CD4-positive, alpha-beta memory T cell (primary cell): Measurements from ENCODE around the gene PLD2. TPM values are rescaled to one million over a fixed set of nuclear protein-coding genes. Genes with fewer than 3 reads are reported as not detected.

Experiments used
- CTCF ChIA-PET: fragments of 350-600 bp; sonication (Branson Sonifier 250); formaldehyde crosslinking; loops from one replicate; lab custom pipeline; 2021; ENCODE audit warnings: inconsistent platforms; ENCODE audit not compliant: partially characterized antibody; lab: Charles Lee
- POLR2A ChIA-PET: fragments of 350-600 bp; sonication (Branson Sonifier 250); formaldehyde crosslinking; loops from one replicate; lab custom pipeline; 2021; ENCODE audit not compliant: partially characterized antibody; lab: Charles Lee
- DNase-seq, 5 donors: peaks; one replicate each; pipeline versions ENCODE4 v3.0.0 to v3.0.0-alpha.2; 2020 to 2022; ENCODE audit warnings: mixed read lengths in 1 of 5
- H3K27ac ChIP-seq: one replicate; pipeline ENCODE4 v1.7.0; 2013; ENCODE audit warnings: low read depth, low read length
- H3K27me3 ChIP-seq: 2 replicates; pipeline ENCODE4 v1.7.0; 2013; ENCODE audit warnings: mild to moderate bottlenecking, low read length, moderate library complexity; ENCODE audit not compliant: insufficient read depth
- H3K36me3 ChIP-seq: 2 replicates; pipeline ENCODE4 v1.7.0; 2013; ENCODE audit warnings: mild to moderate bottlenecking, low read length, moderate library complexity; ENCODE audit not compliant: insufficient read depth
- H3K4me1 ChIP-seq: 2 replicates; pipeline ENCODE4 v1.7.0; 2013; ENCODE audit warnings: mild to moderate bottlenecking, low read length, moderate library complexity; ENCODE audit not compliant: insufficient read depth
- H3K4me3 ChIP-seq, 2 donors: one replicate each; pipeline ENCODE4 v1.7.0; 2013; ENCODE audit warnings: low read length in 2 of 2, mild to moderate bottlenecking in 1 of 2
- H3K9me3 ChIP-seq, 2 donors: one replicate each; pipeline ENCODE4 v1.7.0; 2013; ENCODE audit warnings: low read length in 2 of 2, control low read depth in 1 of 2; ENCODE audit not compliant: control insufficient read depth in 1 of 2
- H3K27ac Mint-ChIP-seq, 7 donors: one replicate each; pipeline ENCODE4 v1.8.0; 2020 to 2021; ENCODE audit warnings: mixed read lengths in 7 of 7, mild to moderate bottlenecking in 6 of 7, inconsistent platforms in 3 of 7, moderate library complexity in 3 of 7
- H3K27me3 Mint-ChIP-seq, 2 donors: one replicate each; pipeline ENCODE4 v1.8.0; 2020 to 2021; ENCODE audit warnings: mixed read lengths in 2 of 2
- H3K36me3 Mint-ChIP-seq, 2 donors: one replicate each; pipeline ENCODE4 v1.8.0; 2020 to 2021; ENCODE audit warnings: mixed read lengths in 2 of 2, inconsistent platforms in 1 of 2, mild to moderate bottlenecking in 1 of 2
- H3K4me1 Mint-ChIP-seq, 4 donors: one replicate each; pipeline ENCODE4 v1.8.0; 2020 to 2021; ENCODE audit warnings: mixed read lengths in 4 of 4, mild to moderate bottlenecking in 1 of 4
- H3K4me3 Mint-ChIP-seq, 8 donors: one replicate each; pipeline ENCODE4 v1.8.0; 2020 to 2021; ENCODE audit warnings: mixed read lengths in 8 of 8, mild to moderate bottlenecking in 7 of 8, moderate library complexity in 6 of 8, inconsistent platforms in 3 of 8
- H3K9me3 Mint-ChIP-seq, 8 donors: one replicate each; pipeline ENCODE4 v1.8.0; 2020 to 2021; ENCODE audit warnings: mixed read lengths in 8 of 8, mild to moderate bottlenecking in 5 of 8, inconsistent platforms in 3 of 8, moderate library complexity in 1 of 8
- intact Hi-C: fragments of 100-400 bp; cut with micrococcal nuclease; formaldehyde crosslinking; loops from one replicate; pipeline ENCODE4 v1.15.1; 2023
- polyA plus RNA-seq, 2 donors: library from polyadenylated mRNA; unstranded; fragments of 300-500 nt; fragmentation: Illumina TruSeq; gene quantifications; one replicate each; pipeline ENCODE4 v1.2.3, GENCODE V29; 2021
- total RNA-seq, 2 experiments: library from RNA; stranded (reverse); gene quantifications; one replicate each; pipeline ENCODE4 v1.2.3, GENCODE V29; 2021

The PLD2 gene
- total and polyA plus RNA-seq, 4 experiments from 2014 or later = 1.9 to 37.5 (median 17.9) TPM

DNA sequence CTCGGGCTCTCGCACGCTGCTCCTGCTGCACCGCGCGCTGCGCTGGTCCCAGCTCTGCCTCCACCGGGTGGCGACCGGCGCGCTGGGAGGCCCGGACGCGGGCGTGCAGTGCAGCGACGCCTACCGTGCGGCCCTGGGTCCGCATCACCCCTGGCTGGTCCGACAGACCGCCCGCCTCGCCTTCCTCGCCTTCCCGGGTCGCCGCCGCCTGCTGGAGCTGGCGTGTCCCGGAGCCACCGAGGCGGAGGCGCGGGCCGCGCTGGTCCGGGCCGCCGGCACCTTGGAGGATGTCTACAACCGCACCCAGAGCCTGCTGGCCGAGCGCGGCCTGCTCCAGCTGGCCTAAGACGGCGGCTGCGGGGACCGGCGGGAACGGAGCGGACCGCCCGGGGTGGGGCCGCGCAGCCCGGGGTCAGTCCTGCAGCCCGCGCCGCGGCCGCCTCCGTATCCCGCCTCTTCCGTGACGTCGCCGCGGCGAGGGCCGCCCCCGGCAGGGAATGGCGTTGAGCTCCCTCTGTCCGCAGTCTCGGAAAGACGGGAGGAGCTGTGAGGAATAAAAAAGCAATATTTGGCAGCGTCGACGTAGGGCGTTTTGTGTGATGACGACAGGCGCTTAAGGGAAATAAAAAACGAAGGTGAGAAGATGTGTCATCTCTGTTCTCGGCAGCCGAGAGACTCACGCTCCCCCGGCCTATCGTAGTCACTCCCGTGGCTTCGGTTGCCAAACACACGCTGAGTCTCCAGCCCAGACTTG is 16.8 kb upstream of the PLD2 start:
- Mint-ChIP-seq H3K4me3 (peak overlapping the region; percentile 88 to 94 (median 90)), H3K27ac (peak overlapping the region; percentile 63 to 96 (median 88)), H3K36me3 (peaks cover 0 to 2% of the 10 kb centered on the region in 2 donors), H3K27me3 (peaks cover 22 to 23% of the 10 kb centered on the region in 2 donors), H3K9me3 (peaks cover 0 to 2% (median 0%) of the 10 kb centered on the region in 8 donors), H3K4me1 (peaks cover 12 to 41% (median 15%) of the 10 kb centered on the region in 4 donors)
- CTCF ChIA-PET = interaction anchor here (0.6 to 3.7 kb wide), 37 partner anchors 8 to 244 kb away, joined by 3 to 59 read pairs (median 6); partner anchors contain the start of genes ARRB2, C17orf107, CAMTA2 and CHRNE
- peaks cover 11% of the 10 kb centered on the region for H3K27me3 ChIP-seq
- peak; percentile 77 to 87 (median 80) for DNase-seq
- H3K9me3 ChIP-seq = no peaks in the 10 kb centered on the region
- H3K36me3 ChIP-seq = no peaks in the 10 kb centered on the region
- intact Hi-C loops = loop anchor here (1.0 kb wide), 5 partner anchors 17 to 177 kb away; partner anchors contain the start of genes ARRB2, MED11, PLD2 and SPAG7
- POLR2A ChIA-PET = interaction anchor here (0.5 to 3.9 kb wide), 26 partner anchors 9 to 728 kb away, joined by 3 to 81 read pairs (median 6); partner anchors contain the start of genes ARRB2, C17orf107, C17orf114 and CXCL16
- H3K4me1 ChIP-seq = peaks cover 26% of the 10 kb centered on the region
- H3K4me3 ChIP-seq = peak overlapping the region; percentile 49 to 60
- peak overlapping the region; percentile 72 for H3K27ac ChIP-seq

DNA sequence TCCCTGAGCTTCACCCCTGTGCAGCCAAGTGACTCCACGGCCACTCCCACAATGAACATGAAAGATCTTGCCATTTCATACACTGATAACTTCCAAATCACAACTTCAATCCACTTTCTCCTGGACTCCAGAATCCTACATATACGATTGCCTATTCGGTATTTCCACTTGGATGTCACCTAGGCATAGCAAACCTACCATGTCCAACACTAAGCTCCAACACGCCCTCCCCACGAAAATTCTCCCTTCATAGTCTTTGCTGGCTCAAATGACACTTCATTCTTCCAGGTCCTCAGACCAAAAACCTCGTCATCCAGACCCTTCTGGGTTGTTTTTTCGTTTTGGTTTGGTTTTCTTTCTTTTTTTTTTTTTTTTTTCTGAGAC is 16.3 kb upstream of the PLD2 start:
- H3K9me3 Mint-ChIP-seq = peaks cover 0 to 2% (median 0%) of the 10 kb centered on the region in 8 donors
- Histone ChIP-seq H3K27ac (peak overlapping the region; percentile 72), H3K4me3 (peak overlapping the region; percentile 49 to 60), H3K4me1 (peaks cover 22% of the 10 kb centered on the region), H3K36me3 (no peaks in the 10 kb centered on the region), H3K27me3 (peaks cover 10% of the 10 kb centered on the region), H3K9me3 (no peaks in the 10 kb centered on the region)
- POLR2A ChIA-PET = interaction anchor here (0.6 to 3.9 kb wide), 18 partner anchors 9 to 259 kb away, joined by 3 to 81 read pairs (median 8); partner anchors contain the start of genes ARRB2, C17orf107, C17orf114 and CXCL16
- peaks cover 18 to 19% of the 10 kb centered on the region in 2 donors for H3K27me3 Mint-ChIP-seq
- no peak for DNase-seq
- intact Hi-C loops = loop anchor here (1.0 kb wide), 5 partner anchors 17 to 177 kb away; partner anchors contain the start of genes ARRB2, MED11, PLD2 and SPAG7
- peaks cover 9 to 36% (median 11%) of the 10 kb centered on the region in 4 donors for H3K4me1 Mint-ChIP-seq
- peak overlapping the region; percentile 63 to 96 (median 88) for H3K27ac Mint-ChIP-seq
- peak overlapping the region; percentile 88 to 94 (median 90) for H3K4me3 Mint-ChIP-seq
- CTCF ChIA-PET = interaction anchor here (0.6 to 3.7 kb wide), 31 partner anchors 9 to 244 kb away, joined by 3 to 59 read pairs (median 8); partner anchors contain the start of genes ARRB2, C17orf107, CAMTA2 and CHRNE
- peaks cover 0 to 2% of the 10 kb centered on the region in 2 donors for H3K36me3 Mint-ChIP-seq

DNA sequence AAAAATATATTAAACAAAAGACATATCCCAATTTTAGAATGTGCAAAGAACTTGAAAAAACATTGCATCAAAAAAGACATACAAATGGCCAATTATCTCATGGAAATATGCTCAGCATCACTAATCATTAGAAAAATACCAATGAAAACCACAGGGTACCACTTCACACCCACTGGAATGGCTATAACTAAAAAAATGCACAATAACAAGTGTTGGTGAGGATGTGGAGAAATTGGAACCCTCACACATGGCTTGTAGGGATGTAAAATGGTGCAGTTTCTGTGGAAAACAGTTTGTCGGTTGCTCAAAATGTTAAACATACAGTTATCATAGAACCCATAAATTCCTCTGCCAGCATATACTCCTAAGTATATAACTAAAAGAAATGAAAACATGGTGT is 11.8 kb upstream of the PLD2 start:
- Histone ChIP-seq H3K4me1 (peaks cover 17% of the 10 kb centered on the region), H3K27ac (no peak overlapping the region), H3K4me3 (no peak overlapping the region), H3K27me3 (no peaks in the 10 kb centered on the region), H3K9me3 (no peaks in the 10 kb centered on the region), H3K36me3 (peaks cover 9% of the 10 kb centered on the region)
- ChIA-PET CTCF (no interaction called here), POLR2A (no interaction called here)
- intact Hi-C loops = loop anchor here (5.0 kb wide), 1 partner anchor 37 kb away; the partner anchor contains the start of gene MINK1
- Mint-ChIP-seq H3K4me3 (peak overlapping the region in 2 of 8 donors; percentile 17 to 100), H3K27ac (no peak overlapping the region), H3K9me3 (peaks cover 0 to 2% (median 0%) of the 10 kb centered on the region in 8 donors), H3K27me3 (peaks cover 0 to 2% of the 10 kb centered on the region in 2 donors), H3K4me1 (peaks cover 15 to 22% (median 18%) of the 10 kb centered on the region in 4 donors), H3K36me3 (peaks cover 15 to 23% of the 10 kb centered on the region in 2 donors)
- DNase-seq = no peak

DNA sequence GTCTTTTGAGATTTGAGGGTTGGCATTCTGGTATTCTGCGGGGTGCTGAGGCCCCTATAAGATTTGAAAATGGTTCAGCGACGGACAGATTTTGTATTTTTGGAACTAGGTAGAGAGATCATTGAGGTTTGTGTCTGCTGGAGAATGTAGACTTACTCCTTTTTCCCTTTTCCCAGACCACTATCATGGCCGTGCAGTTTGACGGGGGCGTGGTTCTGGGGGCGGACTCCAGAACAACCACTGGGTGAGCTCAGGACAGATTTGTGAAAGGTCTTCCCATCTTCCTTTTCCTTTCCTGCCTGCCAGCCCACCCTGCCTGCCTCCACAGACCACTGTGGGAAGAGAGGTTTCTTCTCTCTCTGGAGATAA is 10.4 kb upstream of the PLD2 start:
- CTCF ChIA-PET = interaction anchor here (0.7 to 1.7 kb wide), 3 partner anchors 9 to 106 kb away, joined by 3 to 6 read pairs (median 3); partner anchors contain the start of gene CHRNE
- H3K9me3 ChIP-seq = no peaks in the 10 kb centered on the region
- no peak for DNase-seq

DNA sequence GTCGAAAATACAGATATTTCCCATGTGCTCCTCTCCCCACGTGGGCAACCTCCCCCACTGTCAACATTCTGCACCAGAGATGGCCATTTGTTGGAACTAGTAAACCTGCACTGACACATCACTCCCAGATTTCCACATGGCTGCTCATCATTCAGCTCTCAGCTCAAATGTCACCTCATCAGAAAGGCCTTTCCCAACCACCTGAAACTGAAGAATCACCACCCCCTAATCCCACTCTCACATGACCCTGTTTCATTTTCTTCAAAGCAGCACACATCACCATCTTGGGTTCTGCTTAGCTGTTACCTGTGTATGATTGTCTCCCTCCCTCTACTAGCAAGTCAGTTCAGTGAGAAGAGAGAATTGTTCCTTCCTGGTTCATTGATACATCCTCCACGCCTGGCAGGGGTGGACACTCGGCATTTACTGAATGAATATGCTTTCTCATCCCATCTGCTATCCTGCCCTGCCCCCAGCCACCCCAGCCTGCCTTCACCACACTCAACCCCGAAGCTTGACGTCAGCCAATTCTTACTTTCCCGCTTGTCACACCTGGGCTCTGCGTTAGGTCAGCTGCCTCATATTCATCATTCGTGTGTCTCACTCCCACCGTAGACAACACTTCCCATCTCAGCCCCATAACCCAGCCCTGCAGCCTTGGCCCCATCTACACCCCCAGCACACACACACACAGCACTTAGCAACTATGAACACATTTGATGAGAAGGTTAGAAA is 6.3 kb upstream of the PLD2 start:
- H3K27ac Mint-ChIP-seq = no peak overlapping the region
- CTCF ChIA-PET = no interaction called here
- intact Hi-C loops = no loop called here
- Histone ChIP-seq H3K4me1 (peaks cover 10% of the 10 kb centered on the region), H3K36me3 (peaks cover 9% of the 10 kb centered on the region), H3K9me3 (no peaks in the 10 kb centered on the region), H3K27ac (no peak overlapping the region), H3K4me3 (no peak overlapping the region), H3K27me3 (no peaks in the 10 kb centered on the region)
- no peak for DNase-seq
- POLR2A ChIA-PET = interaction anchor here (2.1 kb wide), 1 partner anchor 11 kb away, joined by 8 read pairs; no protein-coding TSS in a partner anchor
- H3K9me3 Mint-ChIP-seq = peaks cover 0 to 2% (median 0%) of the 10 kb centered on the region in 8 donors
- H3K27me3 Mint-ChIP-seq = no peaks in the 10 kb centered on the region
- no peak overlapping the region for H3K4me3 Mint-ChIP-seq
- H3K36me3 Mint-ChIP-seq = peaks cover 15 to 26% of the 10 kb centered on the region in 2 donors
- H3K4me1 Mint-ChIP-seq = peaks cover 9 to 16% (median 11%) of the 10 kb centered on the region in 4 donors

More for the DNA sequence above, 10.4 kb upstream of the PLD2 start:
- H3K27ac Mint-ChIP-seq = peak overlapping the region; percentile 90 to 99 (median 98)
- Histone ChIP-seq H3K27ac (peak overlapping the region; percentile 83), H3K36me3 (peaks cover 9% of the 10 kb centered on the region), H3K4me1 (peaks cover 10% of the 10 kb centered on the region), H3K4me3 (peak overlapping the region; percentile 62 to 90), H3K27me3 (no peaks in the 10 kb centered on the region)
- intact Hi-C loops = loop anchor here (1.0 to 5.0 kb wide), 4 partner anchors 11 to 102 kb away; partner anchors contain the start of genes C17orf107, MED11, MINK1 and PLD2
- POLR2A ChIA-PET = interaction anchor here (0.9 to 2.1 kb wide), 11 partner anchors 10 to 152 kb away, joined by 3 to 26 read pairs (median 5); partner anchors contain the start of genes ARRB2, C17orf107, MED11 and PFN1
- H3K4me1 Mint-ChIP-seq = peaks cover 11 to 16% (median 11%) of the 10 kb centered on the region in 4 donors
- H3K9me3 Mint-ChIP-seq = peaks cover 0 to 4% (median 0%) of the 10 kb centered on the region in 8 donors
- no peaks in the 10 kb centered on the region for H3K27me3 Mint-ChIP-seq
- peak overlapping the region; percentile 99 to 100 (median 100) for H3K4me3 Mint-ChIP-seq
- H3K36me3 Mint-ChIP-seq = peaks cover 15 to 26% of the 10 kb centered on the region in 2 donors

DNA sequence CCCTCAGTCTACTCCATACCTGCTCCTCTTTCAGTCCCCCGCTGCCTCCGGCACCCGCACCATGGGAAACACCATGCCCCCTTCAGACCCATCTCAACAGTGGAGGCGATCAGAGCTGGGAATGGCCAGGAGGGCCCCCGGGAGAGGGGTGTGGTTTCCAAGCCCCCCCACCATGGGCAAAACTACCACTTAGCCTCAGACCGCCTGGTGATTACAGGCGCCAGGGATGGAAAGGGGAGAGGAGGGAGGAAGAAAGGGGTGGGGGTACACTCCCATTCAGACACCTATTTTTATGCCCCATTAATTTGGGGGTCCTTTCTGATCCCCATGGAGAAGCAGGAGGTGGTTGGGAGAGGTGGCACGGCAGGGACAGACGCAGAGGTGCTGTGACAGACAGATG is 4.7 kb upstream of the PLD2 start, which contains the start of gene C17orf114:
Gene C17orf114, minus strand, starts transcription at position 101 of the 400 bp plus-strand sequence.
- intact Hi-C loops = no loop called here
- H3K27me3 ChIP-seq = no peaks in the 10 kb centered on the region
- POLR2A ChIA-PET = interaction anchor here (0.8 kb wide), 1 partner anchor 12 kb away, joined by 3 read pairs; no protein-coding TSS in a partner anchor

More for the DNA sequence above, 4.7 kb upstream of the PLD2 start, which contains the start of gene C17orf114:
- Mint-ChIP-seq H3K27ac (no peak within 1 kb of the TSS), H3K27me3 (no peaks in the 10 kb centered on the region), H3K9me3 (peaks cover 0 to 2% (median 0%) of the 10 kb centered on the region in 8 donors), H3K4me3 (no peak within 1 kb of the TSS), H3K4me1 (peaks cover 3 to 7% (median 6%) of the 10 kb centered on the region in 4 donors), H3K36me3 (peaks cover 12 to 20% of the 10 kb centered on the region in 2 donors)
- Histone ChIP-seq H3K36me3 (peaks cover 9% of the 10 kb centered on the region), H3K4me1 (peaks cover 6% of the 10 kb centered on the region), H3K9me3 (no peaks in the 10 kb centered on the region), H3K27ac (no peak within 1 kb of the TSS), H3K4me3 (no peak within 1 kb of the TSS)
- CTCF ChIA-PET = no interaction called here
- no peak for DNase-seq
